Ishikawa (cell line): Measurements from ENCODE around the gene AKAP7.

ENCODE experiments used
- CEBPB ChIP-seq: IDR thresholded peaks from 2 replicates; pipeline ENCODE4 v1.6.1; 2012
- CREB1 ChIP-seq: IDR thresholded peaks from 2 replicates; pipeline ENCODE4 v1.6.1; 2012; ENCODE audit warnings: low read depth
- EGR1 ChIP-seq: IDR thresholded peaks from 2 replicates; pipeline ENCODE4 v1.6.1; 2012
- EP300 ChIP-seq: IDR thresholded peaks from 2 replicates; pipeline ENCODE4 v1.6.1; 2012; ENCODE audit warnings: borderline replicate concordance
- FOXM1 ChIP-seq: IDR thresholded peaks from 2 replicates; pipeline ENCODE4 v1.6.1; 2012; ENCODE audit warnings: low read depth, borderline replicate concordance
- MAX ChIP-seq: IDR thresholded peaks from 2 replicates; pipeline ENCODE4 v1.6.1; 2012
- NFIC ChIP-seq: IDR thresholded peaks from 2 replicates; pipeline ENCODE4 v1.6.1; 2012
- RAD21 ChIP-seq: IDR thresholded peaks from 2 replicates; pipeline ENCODE4 v1.6.1; 2012; ENCODE audit warnings: low read depth
- TAF1 ChIP-seq: IDR thresholded peaks from 2 replicates; pipeline ENCODE4 v1.6.1; 2012; ENCODE audit warnings: low read depth, mild to moderate bottlenecking
- TCF12 ChIP-seq: IDR thresholded peaks from 2 replicates; pipeline ENCODE4 v1.6.1; 2012; ENCODE audit warnings: low read depth
- TEAD4 ChIP-seq: IDR thresholded peaks from 2 replicates; pipeline ENCODE4 v1.6.1; 2012
- YY1 ChIP-seq: IDR thresholded peaks from 2 replicates; pipeline ENCODE4 v1.6.1; 2012; ENCODE audit warnings: low read depth
- ZBTB7A ChIP-seq: IDR thresholded peaks from 2 replicates; pipeline ENCODE4 v1.6.1; 2012; ENCODE audit warnings: low read depth
- TF ChIP-seq, protein P1 (sequence below): IDR thresholded peaks from 2 replicates; pipeline ENCODE4 v1.6.1; 2012
- TF ChIP-seq, protein P2 (sequence below): IDR thresholded peaks from 2 replicates; pipeline ENCODE4 v1.6.1; 2012; ENCODE audit warnings: low read depth, mild to moderate bottlenecking

Gene AKAP7

GRCh38 chr6:131146865-131147264, 11.6 kb downstream of the AKAP7 start:
- no peak for TF ChIP-seq TAF1
- TF ChIP-seq CREB1, result no peak
- no peak for TF ChIP-seq ZBTB7A
- no peak for TF ChIP-seq RAD21
- no peak for TF ChIP-seq YY1
- no peak for TF ChIP-seq TCF12
- TF ChIP-seq, protein P1, sequence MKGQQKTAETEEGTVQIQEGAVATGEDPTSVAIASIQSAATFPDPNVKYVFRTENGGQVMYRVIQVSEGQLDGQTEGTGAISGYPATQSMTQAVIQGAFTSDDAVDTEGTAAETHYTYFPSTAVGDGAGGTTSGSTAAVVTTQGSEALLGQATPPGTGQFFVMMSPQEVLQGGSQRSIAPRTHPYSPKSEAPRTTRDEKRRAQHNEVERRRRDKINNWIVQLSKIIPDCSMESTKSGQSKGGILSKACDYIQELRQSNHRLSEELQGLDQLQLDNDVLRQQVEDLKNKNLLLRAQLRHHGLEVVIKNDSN, result no peak
- TF ChIP-seq, protein P2, sequence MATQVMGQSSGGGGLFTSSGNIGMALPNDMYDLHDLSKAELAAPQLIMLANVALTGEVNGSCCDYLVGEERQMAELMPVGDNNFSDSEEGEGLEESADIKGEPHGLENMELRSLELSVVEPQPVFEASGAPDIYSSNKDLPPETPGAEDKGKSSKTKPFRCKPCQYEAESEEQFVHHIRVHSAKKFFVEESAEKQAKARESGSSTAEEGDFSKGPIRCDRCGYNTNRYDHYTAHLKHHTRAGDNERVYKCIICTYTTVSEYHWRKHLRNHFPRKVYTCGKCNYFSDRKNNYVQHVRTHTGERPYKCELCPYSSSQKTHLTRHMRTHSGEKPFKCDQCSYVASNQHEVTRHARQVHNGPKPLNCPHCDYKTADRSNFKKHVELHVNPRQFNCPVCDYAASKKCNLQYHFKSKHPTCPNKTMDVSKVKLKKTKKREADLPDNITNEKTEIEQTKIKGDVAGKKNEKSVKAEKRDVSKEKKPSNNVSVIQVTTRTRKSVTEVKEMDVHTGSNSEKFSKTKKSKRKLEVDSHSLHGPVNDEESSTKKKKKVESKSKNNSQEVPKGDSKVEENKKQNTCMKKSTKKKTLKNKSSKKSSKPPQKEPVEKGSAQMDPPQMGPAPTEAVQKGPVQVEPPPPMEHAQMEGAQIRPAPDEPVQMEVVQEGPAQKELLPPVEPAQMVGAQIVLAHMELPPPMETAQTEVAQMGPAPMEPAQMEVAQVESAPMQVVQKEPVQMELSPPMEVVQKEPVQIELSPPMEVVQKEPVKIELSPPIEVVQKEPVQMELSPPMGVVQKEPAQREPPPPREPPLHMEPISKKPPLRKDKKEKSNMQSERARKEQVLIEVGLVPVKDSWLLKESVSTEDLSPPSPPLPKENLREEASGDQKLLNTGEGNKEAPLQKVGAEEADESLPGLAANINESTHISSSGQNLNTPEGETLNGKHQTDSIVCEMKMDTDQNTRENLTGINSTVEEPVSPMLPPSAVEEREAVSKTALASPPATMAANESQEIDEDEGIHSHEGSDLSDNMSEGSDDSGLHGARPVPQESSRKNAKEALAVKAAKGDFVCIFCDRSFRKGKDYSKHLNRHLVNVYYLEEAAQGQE, result no peak
- no peak for TF ChIP-seq TEAD4
- TF ChIP-seq EGR1, result no peak
- no peak for TF ChIP-seq CEBPB
- no peak for TF ChIP-seq EP300
- TF ChIP-seq NFIC, result no peak
- TF ChIP-seq MAX, result no peak

DNA sequence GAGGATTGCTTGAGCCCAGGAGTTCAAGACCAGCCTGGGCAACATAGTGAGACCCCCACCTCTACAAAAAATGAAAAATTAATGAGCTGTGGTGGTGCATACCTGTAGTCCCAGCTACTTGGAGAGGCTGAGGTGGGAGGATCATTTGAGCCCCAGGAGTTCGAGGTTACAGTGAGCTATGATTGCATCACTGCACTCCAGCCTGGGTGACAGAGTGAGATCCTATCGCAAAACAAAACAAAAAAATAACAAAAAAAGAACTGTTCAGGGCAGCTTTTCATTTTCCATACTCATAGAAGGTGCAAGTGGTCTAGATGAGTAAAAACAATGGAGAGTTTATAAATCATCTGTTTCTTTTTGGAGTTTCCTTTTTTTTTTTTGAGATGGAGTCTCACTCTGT, 21.1 kb downstream of the AKAP7 start:
- TF ChIP-seq TCF12 (no peak), NFIC (no peak), YY1 (no peak), EP300 (no peak), ZBTB7A (no peak), RAD21 (no peak), CEBPB (no peak), TEAD4 (no peak), FOXM1 (no peak)
- TF ChIP-seq, protein P2, result no peak

- no peak for TF ChIP-seq EGR1
- TF ChIP-seq MAX, result no peak
- TF ChIP-seq TAF1, result no peak
- no peak for TF ChIP-seq FOXM1
- no peak for TF ChIP-seq TEAD4
- no peak for TF ChIP-seq NFIC
- no peak for TF ChIP-seq EP300
- no peak for TF ChIP-seq CEBPB
- no peak for TF ChIP-seq YY1
- TF ChIP-seq CREB1, result no peak
- TF ChIP-seq, protein P2, result no peak
- TF ChIP-seq ZBTB7A, result no peak
- TF ChIP-seq, protein P1, result no peak
- TF ChIP-seq TCF12, result no peak
- TF ChIP-seq RAD21, result no peak
Measured at GRCh38 chr6:131159578-131159977, 24.3 kb downstream of the AKAP7 start.

GRCh38 chr6:131160254-131160758, 25.0 kb downstream of the AKAP7 start:
- TF ChIP-seq TEAD4 (no peak), NFIC (no peak), FOXM1 (no peak), TAF1 (no peak), TCF12 (no peak), EGR1 (no peak), YY1 (no peak), ZBTB7A (no peak), EP300 (no peak), CEBPB (no peak), RAD21 (no peak)
- TF ChIP-seq, protein P1, result no peak
- TF ChIP-seq, protein P2, result no peak
